H1 (cell line): ENCODE results near the gene RPRD2. TPM values are rescaled to one million over a fixed set of nuclear protein-coding genes. Genes with fewer than 3 reads are reported as not detected.

Experiments used
- CHD7 ChIP-seq: fragments of 300-600 bp; sonication (generic); IDR thresholded peaks from 2 replicates; pipeline ENCODE4 v1.7.1; 2012; ENCODE audit warnings: low read length, moderate library complexity, mild to moderate bottlenecking, inconsistent platforms; ENCODE audit not compliant: insufficient replicate concordance
- TCF12 ChIP-seq: IDR thresholded peaks from 2 replicates; pipeline ENCODE4 v1.6.1; 2011; ENCODE audit warnings: low read depth, mild to moderate bottlenecking, low read length
- polyA plus RNA-seq, 7 experiments: library from polyadenylated mRNA; depleted of rRNA in 3 of 7; stranded (reverse) in 5 of 7; unstranded in 2 of 7; fragments of >200 nt in 5 of 7; fragments of 200-250 nt in 2 of 7; gene quantifications; 1 replicate in 5 of 7; 2 replicates in 1 of 7; 4 replicates in 1 of 7; pipeline versions ENCODE4 v1.2.1 to v1.2.3, GENCODE V29; 2011 to 2013; ENCODE audit warnings: missing spikeins in 2 of 7, mixed read lengths in 2 of 7
- total RNA-seq: library from RNA; stranded (reverse); fragmentation: NEBNext Ultra II Directional; extraction: Animal tissue kit (Norgen Biotek cat#: 25700); gene quantifications from 2 replicates; pipeline ENCODE4 v1.2.1, GENCODE V29; 2021

RPRD2 gene
- total and polyA plus RNA-seq, 2 of the 8 experiments (the other 6 are each of a cell fraction or from before 2014, with no cell fraction given): 14.4 to 32.4 TPM

GRCh38 chr1:150362721-150363425 lies 1.1 kb upstream of the RPRD2 start (continued):
- TF ChIP-seq CHD7 (peak; percentile 29), TCF12 (no peak)
